HUES64 (cell line): ENCODE data around the gene TSPYL2.

Experiments used
- H3K27ac ChIP-seq: 2 replicates; pipeline ENCODE4 v1.7.0; 2013; ENCODE audit warnings: low read depth, low read length, inconsistent platforms
- H3K27me3 ChIP-seq: 2 replicates; pipeline ENCODE4 v1.6.1; 2013; ENCODE audit warnings: mild to moderate bottlenecking, low read length; ENCODE audit not compliant: insufficient read depth
- H3K36me3 ChIP-seq: 2 replicates; pipeline ENCODE4 v1.6.1; 2013; ENCODE audit warnings: mild to moderate bottlenecking, low read length; ENCODE audit not compliant: insufficient read depth
- H3K4me1 ChIP-seq: 2 replicates; pipeline ENCODE4 v1.6.1; 2013; ENCODE audit warnings: mild to moderate bottlenecking, low read length, moderate library complexity; ENCODE audit not compliant: insufficient read depth
- H3K4me3 ChIP-seq: 2 replicates; pipeline ENCODE4 v1.5.1; 2013; ENCODE audit warnings: mild to moderate bottlenecking, low read length, moderate library complexity
- H3K9ac ChIP-seq: 2 replicates; pipeline ENCODE4 v1.6.1; 2013; ENCODE audit warnings: mild to moderate bottlenecking, low read depth, low read length
- H3K9me3 ChIP-seq: 2 replicates; pipeline ENCODE4 v1.6.1; 2013; ENCODE audit warnings: low read depth, low read length; ENCODE audit not compliant: insufficient read depth
- WGBS: fragments of 150-250, 120-280 bp; methylation state at CpG from one replicate; pipeline ENCODE4 v1.1.7; 2013; ENCODE audit warnings: missing lambda C conversion rate; 5-methylcytosine and 5-hydroxymethylcytosine counted together

TSPYL2 gene

DNA sequence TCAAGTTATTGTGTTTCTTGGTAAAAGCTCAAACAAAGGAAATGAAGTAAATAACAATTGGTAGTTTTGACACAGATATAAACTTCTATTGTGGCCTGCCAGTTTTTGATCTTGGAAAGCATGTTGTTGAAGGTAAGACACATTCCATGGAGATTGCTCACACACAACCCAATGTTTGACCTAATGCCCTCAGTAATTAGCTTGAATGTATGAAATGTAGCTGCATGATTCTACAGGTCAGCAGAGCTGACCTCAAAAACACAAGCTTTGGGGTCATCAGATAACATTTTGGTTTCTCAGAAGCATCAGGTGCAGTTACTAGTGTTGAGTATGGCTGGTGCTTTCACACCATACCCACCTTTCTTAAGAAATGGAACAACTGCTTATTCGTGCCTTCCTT, 17.1 kb upstream of the TSPYL2 start:
- no peaks in the 10 kb centered on the region for H3K27me3 ChIP-seq
- no peak overlapping the region for H3K4me3 ChIP-seq
- H3K4me1 ChIP-seq, result no peaks in the 10 kb centered on the region
- 100% methylated on average over 1 of the region's 1 CpG for WGBS
- no peaks in the 10 kb centered on the region for H3K36me3 ChIP-seq
- no peak overlapping the region for H3K9ac ChIP-seq
- H3K9me3 ChIP-seq, result no peaks in the 10 kb centered on the region
- no peak overlapping the region for H3K27ac ChIP-seq

DNA sequence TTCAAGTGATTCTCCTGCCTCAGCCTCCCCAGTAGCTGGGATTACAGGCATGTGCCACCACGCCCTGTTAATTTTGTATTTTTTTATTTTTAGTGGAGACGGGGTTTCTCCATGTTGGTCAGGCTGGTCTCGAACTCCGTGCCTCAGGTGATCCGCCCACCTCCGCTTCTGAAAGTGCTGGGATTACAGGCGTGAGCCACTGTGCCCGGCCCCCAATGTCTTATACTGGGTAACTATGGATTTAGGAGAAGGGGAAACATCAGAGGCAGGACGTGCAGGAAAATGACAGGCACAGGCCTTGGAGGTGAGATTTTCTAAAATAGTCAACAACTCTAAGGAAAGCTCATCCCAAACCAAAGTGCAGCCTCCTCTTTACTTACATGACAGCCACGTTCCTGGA, 11.1 kb upstream of the TSPYL2 start:
- H3K27me3 ChIP-seq, result no peaks in the 10 kb centered on the region
- H3K4me3 ChIP-seq, result no peak overlapping the region
- H3K27ac ChIP-seq, result no peak overlapping the region
- no peaks in the 10 kb centered on the region for H3K9me3 ChIP-seq
- no peak overlapping the region for H3K9ac ChIP-seq
- H3K4me1 ChIP-seq, result peaks cover 5% of the 10 kb centered on the region; the same call in 1 of the 2 replicates
- H3K36me3 ChIP-seq, result no peaks in the 10 kb centered on the region
- 94% methylated on average over 8 of the region's 10 CpGs for WGBS

DNA sequence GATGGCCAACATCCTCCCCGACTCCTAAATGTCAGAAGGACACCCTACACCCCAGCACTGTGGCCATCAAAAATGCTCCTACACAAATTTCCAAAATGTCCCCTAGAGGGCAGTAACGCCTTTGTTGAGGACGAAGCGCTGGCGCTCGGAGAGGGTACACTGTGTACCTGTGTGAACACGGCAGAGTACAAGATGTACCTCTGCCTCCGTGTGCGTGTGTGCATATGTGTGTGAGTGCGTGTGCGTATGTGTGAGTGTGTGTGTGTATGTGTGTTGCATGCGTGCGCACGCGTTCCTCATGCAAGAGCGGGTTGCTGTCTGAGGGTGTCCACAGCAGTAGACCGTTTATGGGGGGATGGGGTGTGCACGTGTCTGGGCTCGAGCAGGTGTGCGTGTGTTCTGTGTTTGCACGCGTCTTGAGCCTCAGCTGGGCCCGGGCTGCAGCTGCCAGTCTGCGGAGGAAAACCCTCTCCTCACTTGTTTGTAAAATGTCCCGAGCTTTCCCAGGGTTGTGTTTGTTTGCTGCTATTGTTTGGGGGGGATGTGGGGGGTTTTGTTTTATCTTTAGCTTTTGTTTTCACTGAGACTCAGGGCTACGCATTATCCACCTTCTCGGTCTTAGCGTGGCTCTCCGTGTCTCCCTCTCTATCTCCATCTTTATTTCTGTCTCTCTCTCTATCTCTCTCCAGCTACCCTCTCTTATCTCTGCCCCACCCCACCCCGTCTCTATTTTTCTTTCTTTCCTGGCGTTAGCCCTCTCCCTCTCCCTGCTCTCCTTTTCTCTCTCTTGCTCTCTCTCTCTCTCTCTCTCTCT, 10.4 kb upstream of the TSPYL2 start:
- H3K27ac ChIP-seq, result no peak overlapping the region
- peaks cover 5% of the 10 kb centered on the region; the same call in 1 of the 2 replicates for H3K4me1 ChIP-seq
- no peak overlapping the region for H3K9ac ChIP-seq
- H3K36me3 ChIP-seq, result no peaks in the 10 kb centered on the region
- peak overlapping the region; percentile 53 for H3K4me3 ChIP-seq
- H3K9me3 ChIP-seq, result no peaks in the 10 kb centered on the region
- WGBS, result 19% methylated on average over 28 of the region's 31 CpGs
- H3K27me3 ChIP-seq, result no peaks in the 10 kb centered on the region

DNA sequence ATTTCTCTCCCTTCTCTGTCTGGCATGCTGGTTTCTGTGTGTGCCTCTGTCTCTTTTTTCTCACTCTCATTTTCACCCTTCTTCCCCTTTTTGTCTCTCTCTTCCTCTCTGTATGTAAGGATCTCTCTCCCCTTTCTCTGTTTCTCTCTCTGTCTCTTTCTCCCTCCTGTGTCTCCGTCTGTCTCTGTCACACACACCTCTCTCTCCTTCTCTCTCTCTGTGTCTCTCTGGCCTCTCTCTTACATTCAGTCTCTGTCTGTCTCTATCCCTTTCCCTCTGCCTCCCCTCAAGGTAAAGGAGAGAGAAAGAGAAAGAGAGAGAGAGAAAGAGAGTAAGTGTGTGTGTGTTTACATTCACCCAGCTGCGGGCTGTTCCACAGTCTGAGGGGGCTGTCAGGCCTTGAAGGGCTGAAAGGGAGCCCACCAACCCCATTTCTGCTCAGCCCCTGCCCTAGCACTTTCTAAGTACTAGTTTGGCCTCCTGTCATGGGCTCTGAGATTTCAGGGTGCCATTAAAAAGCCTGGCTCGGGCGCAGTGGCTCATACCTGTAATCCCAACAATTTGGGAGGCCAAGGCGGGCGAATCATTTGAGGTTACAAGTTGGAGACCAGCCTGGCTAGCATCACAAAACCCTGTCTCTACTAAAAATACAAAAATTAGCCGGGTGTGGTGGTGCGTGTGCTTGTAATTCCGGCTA, 9.6 kb upstream of the TSPYL2 start:
- no peaks in the 10 kb centered on the region for H3K36me3 ChIP-seq
- WGBS, result 72% methylated on average over 9 of the region's 9 CpGs
- H3K27me3 ChIP-seq, result no peaks in the 10 kb centered on the region
- H3K9me3 ChIP-seq, result no peaks in the 10 kb centered on the region
- no peak overlapping the region for H3K4me3 ChIP-seq
- H3K4me1 ChIP-seq, result peaks cover 5% of the 10 kb centered on the region; the same call in 1 of the 2 replicates
- H3K27ac ChIP-seq, result no peak overlapping the region
- H3K9ac ChIP-seq, result no peak overlapping the region

DNA sequence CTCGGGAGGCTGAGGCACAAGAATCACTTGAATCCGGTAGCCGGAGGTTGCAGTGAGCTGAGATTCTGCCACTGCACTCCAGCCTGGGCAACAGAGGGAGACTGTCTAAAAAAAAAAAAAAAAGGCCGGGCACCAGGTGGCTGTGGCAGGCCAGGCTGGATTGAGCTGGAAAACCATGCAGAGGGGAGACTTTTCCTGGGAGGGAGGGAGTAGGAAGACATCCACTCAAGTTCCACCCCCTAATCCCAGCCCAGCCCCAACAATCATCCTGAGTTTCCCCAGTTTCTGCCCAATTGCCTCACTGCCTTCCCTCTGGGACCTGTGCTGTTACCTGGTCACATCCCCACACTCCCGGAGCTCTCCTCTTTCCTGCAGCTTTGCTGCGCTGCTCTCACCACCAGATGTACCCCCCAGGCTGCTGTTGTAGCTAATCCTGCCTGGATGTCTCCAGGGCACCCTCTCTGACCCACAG, 9.0 kb upstream of the TSPYL2 start:
- H3K4me1 ChIP-seq, result peaks cover 5% of the 10 kb centered on the region; the same call in 1 of the 2 replicates
- no peaks in the 10 kb centered on the region for H3K36me3 ChIP-seq
- no peaks in the 10 kb centered on the region for H3K27me3 ChIP-seq
- no peak overlapping the region for H3K9ac ChIP-seq
- WGBS, result 75% methylated on average over 5 of the region's 6 CpGs
- H3K27ac ChIP-seq, result no peak overlapping the region
- H3K4me3 ChIP-seq, result no peak overlapping the region
- H3K9me3 ChIP-seq, result no peaks in the 10 kb centered on the region

DNA sequence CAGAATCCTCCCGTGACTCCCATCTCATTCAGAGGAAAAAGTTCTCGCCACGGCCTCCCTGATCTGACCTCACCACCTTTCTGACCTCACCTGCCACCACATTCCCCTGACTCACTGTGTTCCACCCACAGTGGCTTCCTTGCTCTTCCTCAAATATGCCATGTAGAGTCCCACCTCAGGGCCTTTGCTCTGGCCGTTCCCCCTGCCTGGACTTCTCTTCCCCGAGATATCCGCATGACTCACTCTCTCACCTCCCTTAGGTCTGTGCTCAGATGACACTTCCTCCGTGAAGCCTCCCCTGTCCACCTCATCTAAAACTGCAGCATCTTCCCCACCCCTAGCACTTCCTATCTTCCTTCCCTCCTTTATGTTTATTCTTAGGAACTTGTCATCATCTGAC, 7.2 kb upstream of the TSPYL2 start:
- H3K27ac ChIP-seq, result no peak overlapping the region
- peaks cover 5% of the 10 kb centered on the region; the same call in 1 of the 2 replicates for H3K4me1 ChIP-seq
- no peak overlapping the region for H3K4me3 ChIP-seq
- H3K27me3 ChIP-seq, result no peaks in the 10 kb centered on the region
- no peak overlapping the region for H3K9ac ChIP-seq
- H3K36me3 ChIP-seq, result no peaks in the 10 kb centered on the region
- no peaks in the 10 kb centered on the region for H3K9me3 ChIP-seq
- 89% methylated on average over 7 of the region's 7 CpGs for WGBS

DNA sequence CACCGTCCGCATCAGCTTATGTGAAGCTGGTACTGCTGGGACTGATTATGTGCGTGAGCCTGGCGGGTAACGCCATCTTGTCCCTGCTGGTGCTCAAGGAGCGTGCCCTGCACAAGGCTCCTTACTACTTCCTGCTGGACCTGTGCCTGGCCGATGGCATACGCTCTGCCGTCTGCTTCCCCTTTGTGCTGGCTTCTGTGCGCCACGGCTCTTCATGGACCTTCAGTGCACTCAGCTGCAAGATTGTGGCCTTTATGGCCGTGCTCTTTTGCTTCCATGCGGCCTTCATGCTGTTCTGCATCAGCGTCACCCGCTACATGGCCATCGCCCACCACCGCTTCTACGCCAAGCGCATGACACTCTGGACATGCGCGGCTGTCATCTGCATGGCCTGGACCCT, 5.5 kb upstream of the TSPYL2 start:
- WGBS, result 95% methylated on average over 21 of the region's 21 CpGs

DNA sequence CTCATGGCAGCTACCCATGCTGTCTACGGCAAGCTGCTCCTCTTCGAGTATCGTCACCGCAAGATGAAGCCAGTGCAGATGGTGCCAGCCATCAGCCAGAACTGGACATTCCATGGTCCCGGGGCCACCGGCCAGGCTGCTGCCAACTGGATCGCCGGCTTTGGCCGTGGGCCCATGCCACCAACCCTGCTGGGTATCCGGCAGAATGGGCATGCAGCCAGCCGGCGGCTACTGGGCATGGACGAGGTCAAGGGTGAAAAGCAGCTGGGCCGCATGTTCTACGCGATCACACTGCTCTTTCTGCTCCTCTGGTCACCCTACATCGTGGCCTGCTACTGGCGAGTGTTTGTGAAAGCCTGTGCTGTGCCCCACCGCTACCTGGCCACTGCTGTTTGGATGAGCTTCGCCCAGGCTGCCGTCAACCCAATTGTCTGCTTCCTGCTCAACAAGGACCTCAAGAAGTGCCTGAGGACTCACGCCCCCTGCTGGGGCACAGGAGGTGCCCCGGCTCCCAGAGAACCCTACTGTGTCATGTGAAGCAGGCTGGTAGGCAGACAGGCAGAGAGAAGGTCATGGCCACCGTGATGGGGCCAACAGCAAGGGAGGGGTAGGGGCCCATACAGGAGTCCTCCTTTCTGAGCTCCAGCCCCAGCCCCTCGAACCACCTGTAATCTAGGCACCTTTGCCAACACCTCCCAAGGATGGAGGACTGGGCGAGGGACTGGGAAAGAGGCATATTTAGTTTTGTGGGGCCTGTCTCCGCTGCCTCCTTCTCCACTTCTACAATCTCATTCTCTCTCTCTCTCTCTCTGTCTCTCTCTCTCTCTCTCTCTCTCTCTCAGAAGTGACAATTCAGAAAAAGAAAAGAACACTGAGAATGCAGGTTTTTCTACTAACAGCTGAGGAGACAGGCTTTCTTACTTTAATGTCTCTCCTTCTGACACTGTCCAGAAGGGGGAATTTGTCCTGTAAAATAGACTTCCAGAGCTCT, 4.7 kb upstream of the TSPYL2 start:
- H3K9me3 ChIP-seq, result no peaks in the 10 kb centered on the region
- H3K9ac ChIP-seq, result no peak overlapping the region
- peaks cover 6% of the 10 kb centered on the region; the same call in 1 of the 2 replicates for H3K4me1 ChIP-seq
- H3K36me3 ChIP-seq, result no peaks in the 10 kb centered on the region
- WGBS, result 94% methylated on average over 24 of the region's 27 CpGs
- no peaks in the 10 kb centered on the region for H3K27me3 ChIP-seq
- no peak overlapping the region for H3K27ac ChIP-seq
- H3K4me3 ChIP-seq, result no peak overlapping the region

More for the DNA sequence above, 5.5 kb upstream of the TSPYL2 start:
- H3K4me3 ChIP-seq, result no peak overlapping the region
- no peaks in the 10 kb centered on the region for H3K36me3 ChIP-seq
- H3K27me3 ChIP-seq, result no peaks in the 10 kb centered on the region
- no peaks in the 10 kb centered on the region for H3K9me3 ChIP-seq
- no peak overlapping the region for H3K27ac ChIP-seq
- no peak overlapping the region for H3K9ac ChIP-seq
- peaks cover 9% of the 10 kb centered on the region for H3K4me1 ChIP-seq

DNA sequence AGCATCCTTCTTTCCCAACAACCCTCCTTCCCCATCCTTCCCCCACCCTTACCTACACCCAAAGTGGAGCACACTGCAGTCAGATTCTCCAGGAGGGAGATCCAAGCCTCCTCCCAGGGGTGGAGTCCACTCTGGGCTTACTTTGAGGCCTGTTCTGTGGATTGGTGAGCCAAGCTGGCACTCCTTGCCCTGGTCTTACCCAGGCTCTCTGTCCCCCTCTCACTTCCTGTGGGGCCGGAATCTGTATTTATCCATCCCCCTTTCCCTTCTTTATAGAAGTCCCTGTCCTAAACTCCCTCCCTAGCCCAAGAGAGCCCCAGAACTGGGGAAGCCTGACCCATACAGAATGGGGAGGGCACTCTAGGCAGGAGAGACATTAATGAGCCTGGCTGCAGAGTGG, 3.2 kb upstream of the TSPYL2 start:
- 82% methylated on average over 1 of the region's 1 CpG for WGBS
- H3K27me3 ChIP-seq, result no peaks in the 10 kb centered on the region
- no peak overlapping the region for H3K9ac ChIP-seq
- no peak overlapping the region for H3K27ac ChIP-seq
- peaks cover 2% of the 10 kb centered on the region; the same call in 1 of the 2 replicates for H3K36me3 ChIP-seq
- no peaks in the 10 kb centered on the region for H3K9me3 ChIP-seq
- no peak overlapping the region for H3K4me3 ChIP-seq
- peaks cover 4% of the 10 kb centered on the region; the same call in 1 of the 2 replicates for H3K4me1 ChIP-seq

DNA sequence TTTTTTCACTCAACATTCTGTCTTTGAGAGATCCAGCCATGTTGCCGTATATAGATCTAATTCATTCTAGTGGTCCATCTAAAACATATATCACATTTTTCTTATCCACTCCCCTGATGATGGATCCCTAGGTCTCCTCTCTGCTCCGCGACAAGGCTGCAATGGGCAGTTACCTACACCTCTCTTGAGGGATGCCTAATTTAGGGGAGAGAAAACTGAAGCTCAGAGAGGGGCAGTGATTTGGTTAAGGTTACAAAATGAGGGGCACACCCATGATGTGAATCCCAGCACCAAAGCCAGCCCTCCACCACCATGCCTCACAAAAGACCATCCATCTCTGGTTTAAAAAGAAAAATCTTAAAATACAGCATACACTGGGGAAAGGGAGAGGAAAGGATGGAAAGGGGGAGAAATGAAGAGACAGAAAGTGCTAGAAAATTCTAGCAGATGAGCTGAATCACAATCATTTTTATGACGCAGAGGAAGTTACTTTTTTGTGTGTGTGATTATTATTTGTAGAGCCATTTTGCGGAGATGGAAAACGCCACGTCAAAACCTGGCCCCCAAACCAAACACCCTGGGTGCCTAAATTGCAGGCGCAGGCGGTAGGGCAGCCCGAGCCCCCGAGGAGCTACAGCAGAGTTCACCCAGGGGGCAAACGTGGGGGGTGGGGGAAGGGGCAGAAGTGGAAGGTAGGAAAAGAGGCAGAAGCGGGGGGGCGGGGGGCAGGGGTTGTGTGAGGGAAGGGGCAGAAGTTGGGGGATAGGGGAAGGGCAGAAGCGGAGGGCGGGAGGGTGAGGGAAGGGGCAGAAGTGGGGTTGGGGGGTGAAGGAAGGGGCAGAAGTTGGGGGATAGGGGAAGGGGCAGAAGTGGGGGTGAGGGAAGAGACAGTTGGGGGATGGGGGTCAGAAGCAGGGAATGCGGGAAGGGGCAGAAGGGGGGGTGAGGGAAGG, 1.3 kb upstream of the TSPYL2 start:
- H3K4me1 ChIP-seq, result peaks cover 4% of the 10 kb centered on the region; the same call in 1 of the 2 replicates
- WGBS, result 32% methylated on average over 7 of the region's 17 CpGs
- H3K4me3 ChIP-seq, result peak overlapping the region; percentile 45
- peak overlapping the region; percentile 50; the same call in 1 of the 2 replicates for H3K9ac ChIP-seq
- no peaks in the 10 kb centered on the region for H3K9me3 ChIP-seq
- peak overlapping the region; percentile 61; the same call in 1 of the 2 replicates for H3K27ac ChIP-seq
- H3K27me3 ChIP-seq, result no peaks in the 10 kb centered on the region
- H3K36me3 ChIP-seq, result peaks cover 22% of the 10 kb centered on the region
